GM08714 (cell line): Measurements from ENCODE around the gene WASF3.

Source experiments
- H3K4me3 ChIP-seq: fragments of 200-500 bp; sonication (Bioruptor generic); 2 replicates; pipeline ENCODE4 v1.5.1; 2014; ENCODE audit warnings: mild to moderate bottlenecking, low read length, inconsistent platforms
- ZNF274 ChIP-seq: IDR thresholded peaks from 2 replicates; pipeline ENCODE4 v1.6.1; 2012; ENCODE audit warnings: mild to moderate bottlenecking, low read depth, low read length

WASF3 gene

DNA sequence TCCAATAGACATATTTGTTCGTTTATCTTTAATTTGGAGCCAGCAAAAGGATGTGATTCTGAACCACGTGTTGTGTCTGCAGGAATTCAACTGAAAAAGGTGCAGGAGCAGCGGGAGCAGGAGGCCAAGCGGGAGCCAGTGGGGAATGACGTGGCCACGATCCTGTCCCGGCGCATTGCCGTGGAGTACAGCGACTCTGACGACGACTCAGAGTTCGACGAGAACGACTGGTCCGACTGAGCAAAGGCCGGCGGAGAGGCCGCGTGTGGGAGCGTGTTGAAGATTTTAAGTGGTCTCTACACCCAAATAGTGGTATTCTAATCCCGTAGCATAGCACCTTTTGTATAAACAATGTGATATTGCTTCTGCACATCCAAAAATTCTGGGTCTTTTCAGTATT, 128.1 kb downstream of the WASF3 start:
- TF ChIP-seq ZNF274, result no peak
- no peak overlapping the region for H3K4me3 ChIP-seq

DNA sequence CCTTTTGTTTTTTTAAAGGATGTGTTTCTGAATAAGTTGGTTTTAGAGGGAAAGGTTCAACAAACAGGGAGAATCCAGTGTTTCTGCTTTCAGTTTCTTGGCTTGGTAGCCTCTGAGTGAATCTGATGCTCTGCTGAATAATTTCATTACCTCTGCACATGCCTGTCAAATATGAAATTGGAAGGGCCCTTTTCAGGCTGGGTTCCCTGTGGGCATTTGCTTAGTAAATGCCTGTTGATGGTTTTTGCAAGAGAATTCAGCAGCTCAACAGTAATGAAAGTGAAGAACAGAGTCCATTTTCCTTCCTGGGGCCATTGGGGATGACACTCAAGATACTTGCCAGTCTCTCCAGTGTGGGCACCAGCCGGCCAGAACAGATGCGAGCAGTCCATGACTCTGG, 128.8 kb downstream of the WASF3 start:
- H3K4me3 ChIP-seq, result no peak overlapping the region
- TF ChIP-seq ZNF274, result no peak

DNA sequence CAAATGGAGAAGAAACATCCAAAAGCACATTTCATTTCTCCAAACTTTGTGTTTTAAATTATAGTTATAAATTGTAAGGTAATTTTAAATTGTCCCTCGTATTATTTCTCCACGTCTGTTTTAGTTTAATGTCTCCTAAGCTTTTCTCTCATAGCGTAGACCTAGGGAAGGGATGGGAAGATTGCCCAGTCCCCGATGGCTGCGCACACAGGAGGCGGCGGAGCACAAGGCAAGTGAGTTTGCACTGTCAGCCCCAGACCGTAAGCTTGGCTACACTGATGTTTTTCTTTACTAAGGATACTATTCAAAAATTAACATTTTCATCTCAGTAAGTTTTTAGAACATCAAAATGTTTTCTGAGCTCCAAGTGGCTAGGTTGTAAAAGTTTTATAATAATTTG, 130.8 kb downstream of the WASF3 start:
- TF ChIP-seq ZNF274, result no peak
- no peak overlapping the region for H3K4me3 ChIP-seq

- H3K4me3 ChIP-seq, result no peak overlapping the region
- TF ChIP-seq ZNF274, result no peak
Observed at GRCh38 chr13:26688980-26689379, 131.5 kb downstream of the WASF3 start.

GRCh38 chr13:26693749-26694463, 136.4 kb downstream of the WASF3 start:
- TF ChIP-seq ZNF274, result no peak
- no peak overlapping the region for H3K4me3 ChIP-seq

DNA sequence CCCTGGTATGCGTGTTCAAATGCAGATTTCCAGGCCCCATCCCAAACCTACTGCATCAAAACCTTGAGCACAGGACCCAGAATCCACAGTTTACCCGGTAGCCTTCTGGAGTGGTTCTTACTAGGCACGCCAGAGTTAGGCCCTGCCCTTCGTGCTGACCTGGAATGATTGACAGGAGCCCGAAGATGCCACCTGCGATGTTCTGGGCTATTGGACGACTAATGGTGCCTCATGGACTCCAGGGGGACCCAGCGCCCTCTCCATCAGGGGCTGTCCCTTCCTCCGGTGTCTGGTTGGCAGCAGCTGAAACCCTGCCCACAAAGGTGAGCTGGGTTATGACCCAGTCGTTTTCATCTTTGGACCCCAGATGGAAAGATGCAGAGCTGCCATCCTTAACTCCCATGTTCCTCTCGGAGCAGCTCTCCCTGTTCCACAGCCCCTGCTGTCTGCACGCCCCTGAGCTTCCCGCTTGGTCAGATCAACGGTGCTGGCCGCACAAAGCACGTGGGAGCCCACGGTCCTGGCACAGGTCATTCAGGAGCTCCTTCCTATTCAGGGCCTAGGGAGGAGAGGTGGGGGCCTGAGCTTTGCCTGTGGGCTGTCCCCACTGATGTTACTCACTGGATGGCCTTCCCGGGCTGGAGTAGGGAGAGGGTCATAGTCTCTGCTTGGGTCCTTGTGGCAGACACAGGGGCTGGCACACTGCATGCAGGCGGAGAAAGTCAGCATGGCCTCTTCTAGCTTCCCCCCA, 137.3 kb downstream of the WASF3 start:
- no peak overlapping the region for H3K4me3 ChIP-seq
- no peak for TF ChIP-seq ZNF274

DNA sequence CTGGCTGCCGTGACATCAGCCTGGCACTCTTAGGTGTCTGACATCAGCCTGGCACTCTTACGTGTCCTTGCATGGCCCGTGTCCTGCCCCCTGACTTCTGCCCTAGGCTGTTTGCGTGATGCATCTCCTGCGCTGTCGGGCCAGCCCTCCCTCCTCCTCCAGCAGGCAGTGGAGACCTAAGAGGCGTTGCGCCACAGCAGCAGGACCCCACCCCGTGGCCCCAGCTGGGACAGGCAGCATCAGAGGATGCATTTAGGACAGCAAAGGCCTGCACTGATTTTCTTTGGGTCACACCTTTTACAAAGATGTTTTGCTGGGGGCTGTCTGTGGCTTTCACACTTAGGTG, 137.8 kb downstream of the WASF3 start:
- TF ChIP-seq ZNF274, result no peak
- no peak overlapping the region for H3K4me3 ChIP-seq

DNA sequence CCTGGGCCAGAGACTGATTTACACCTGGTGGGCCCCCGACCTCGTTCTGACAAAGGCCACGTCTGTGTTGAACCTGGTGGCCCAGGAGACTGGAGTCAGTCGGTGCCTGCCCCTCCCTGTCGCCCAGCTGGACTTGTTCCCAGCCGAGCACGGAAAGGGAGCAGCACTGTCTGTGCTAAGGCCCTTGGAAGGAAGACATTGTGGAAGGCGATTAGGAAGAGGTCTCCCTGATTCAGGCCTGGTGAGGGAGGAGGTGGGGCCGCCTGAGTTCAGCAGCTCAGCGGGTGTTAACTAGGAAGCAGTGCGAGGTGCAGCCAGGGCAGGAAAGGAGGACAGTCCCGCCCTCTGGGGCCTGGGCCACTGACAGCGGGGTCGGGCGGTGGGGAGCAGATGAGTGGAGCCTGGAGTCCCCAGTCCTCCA, 138.4 kb downstream of the WASF3 start:
- no peak for TF ChIP-seq ZNF274

GRCh38 chr13:26697069-26697955, 139.8 kb downstream of the WASF3 start:
- TF ChIP-seq ZNF274, result no peak

More for the DNA sequence above, 138.4 kb downstream of the WASF3 start:
- H3K4me3 ChIP-seq, result no peak overlapping the region

GRCh38 chr13:26698392-26699196, 141.1 kb downstream of the WASF3 start:
- H3K4me3 ChIP-seq, result no peak overlapping the region
- TF ChIP-seq ZNF274, result no peak

More at GRCh38 chr13:26697069-26697955, 139.8 kb downstream of the WASF3 start:
- no peak overlapping the region for H3K4me3 ChIP-seq

GRCh38 chr13:26699197-26699490, 141.7 kb downstream of the WASF3 start:
- TF ChIP-seq ZNF274, result no peak
- H3K4me3 ChIP-seq, result no peak overlapping the region

DNA sequence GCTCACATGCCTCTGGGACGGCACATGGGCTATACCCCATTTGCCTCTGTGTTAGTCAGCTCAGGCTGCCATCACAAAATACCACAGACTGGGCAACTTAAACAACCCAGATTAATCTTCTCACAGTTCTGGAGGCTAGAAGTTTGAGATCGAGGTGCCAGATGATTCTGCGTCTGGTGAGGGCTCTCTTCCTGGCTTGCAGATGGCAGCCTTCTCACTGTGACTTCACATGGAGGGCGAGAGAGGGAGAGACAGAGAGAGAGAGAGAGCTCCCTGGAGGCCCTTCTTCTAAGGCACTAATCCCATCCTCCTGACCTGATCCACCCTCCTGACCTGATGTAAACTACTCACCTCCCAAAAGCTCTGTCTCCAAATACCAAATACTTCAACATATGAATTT, 148.1 kb downstream of the WASF3 start:
- TF ChIP-seq ZNF274, result no peak
- no peak overlapping the region for H3K4me3 ChIP-seq

GRCh38 chr13:26706381-26706780, 148.9 kb downstream of the WASF3 start:
- no peak for TF ChIP-seq ZNF274
- no peak overlapping the region for H3K4me3 ChIP-seq

DNA sequence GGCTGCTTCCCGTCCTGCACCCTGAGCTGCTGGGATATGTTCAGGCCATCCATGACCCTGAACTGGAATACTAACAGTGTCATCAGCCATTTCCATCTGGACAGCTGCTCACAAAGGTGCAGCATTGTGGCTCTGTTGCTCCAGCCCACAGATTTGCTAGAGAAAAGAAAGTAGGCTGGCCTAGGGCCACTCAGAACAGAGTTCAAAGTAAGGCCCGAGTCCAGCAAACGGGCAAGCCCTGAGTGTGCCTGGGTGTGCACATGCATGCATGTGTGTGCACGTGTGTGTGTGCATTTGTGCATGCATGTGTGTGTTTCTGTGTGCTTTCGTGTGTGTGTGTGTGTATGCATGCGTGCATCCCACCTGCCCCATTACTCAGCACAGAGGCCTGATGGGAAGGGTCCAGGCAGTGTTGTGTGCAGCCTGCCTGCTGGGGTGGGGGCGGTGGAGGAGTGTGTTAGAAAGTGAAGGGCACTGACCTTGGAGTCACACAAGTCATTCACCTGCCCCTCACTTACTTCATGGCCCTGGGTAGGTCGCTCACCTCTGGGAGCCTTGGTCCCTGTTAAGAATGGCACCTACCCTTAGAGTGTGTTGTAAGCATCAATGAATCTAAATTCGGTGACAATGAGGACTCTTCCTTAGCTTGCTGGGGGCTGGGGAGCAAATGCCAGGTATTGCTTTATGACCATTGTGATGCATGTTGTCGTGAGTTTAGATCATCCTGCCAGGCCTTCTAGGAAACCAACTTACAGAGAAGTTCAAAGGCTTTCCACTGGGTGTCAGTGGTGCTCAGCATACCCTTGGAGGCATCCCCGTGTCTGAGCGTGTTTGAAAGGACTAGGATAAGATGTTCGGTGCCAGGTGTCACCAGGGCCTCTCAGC, 149.9 kb downstream of the WASF3 start:
- TF ChIP-seq ZNF274, result no peak

More for the DNA sequence above, 149.9 kb downstream of the WASF3 start:
- H3K4me3 ChIP-seq, result no peak overlapping the region
